ENCODE results near the gene RPS19BP1. TPM values are rescaled to one million over a fixed set of nuclear protein-coding genes. Genes with fewer than 3 reads are reported as not detected.
A peak's percentile ranks its signal among the peaks of the same experiment; 100 is the strongest.

Gene RPS19BP1
- total RNA-seq, 1 experiment from 2014 or later, result 210 TPM

- DNase-seq, result peak; percentile 90
- Histone ChIP-seq H3K36me3 (replicated peaks; ENCODE audit: control insufficient read depth, insufficient read depth, low read length) (no peaks in the 10 kb centered on the region), H3K4me3 (ENCODE audit: insufficient read depth, low read depth, low read length) (no peak overlapping the region), H3K27me3 (ENCODE audit: control insufficient read depth, insufficient read depth, low read length) (peaks cover 3% of the 10 kb centered on the region; the same call in 1 of the 2 replicates)
These were observed 13.1 kb upstream of the RPS19BP1 start for GRCh38 chr22:39545386-39546365.

GRCh38 chr22:39543095-39543494, 10.5 kb upstream of the RPS19BP1 start:
- no peak overlapping the region for H3K4me3 ChIP-seq (ENCODE audit: insufficient read depth, low read depth, low read length)
- peak; percentile 86 for DNase-seq
- peaks cover 3% of the 10 kb centered on the region; the same call in 1 of the 2 replicates for H3K27me3 ChIP-seq (ENCODE audit: control insufficient read depth, insufficient read depth, low read length)
- no peaks in the 10 kb centered on the region for H3K36me3 ChIP-seq (replicated peaks; ENCODE audit: control insufficient read depth, insufficient read depth, low read length)

GRCh38 chr22:39537975-39538374, 5.4 kb upstream of the RPS19BP1 start:
- Histone ChIP-seq H3K4me3 (ENCODE audit: insufficient read depth, low read depth, low read length) (no peak overlapping the region), H3K27me3 (ENCODE audit: control insufficient read depth, insufficient read depth, low read length) (no peaks in the 10 kb centered on the region), H3K36me3 (replicated peaks; ENCODE audit: control insufficient read depth, insufficient read depth, low read length) (no peaks in the 10 kb centered on the region)
- DNase-seq, result peak; percentile 65

GRCh38 chr22:39536711-39537110, 4.2 kb upstream of the RPS19BP1 start:
- Histone ChIP-seq H3K27me3 (ENCODE audit: control insufficient read depth, insufficient read depth, low read length) (no peaks in the 10 kb centered on the region), H3K4me3 (ENCODE audit: insufficient read depth, low read depth, low read length) (no peak overlapping the region), H3K36me3 (replicated peaks; ENCODE audit: control insufficient read depth, insufficient read depth, low read length) (no peaks in the 10 kb centered on the region)
- DNase-seq, result no peak

GRCh38 chr22:39535831-39536449, 3.4 kb upstream of the RPS19BP1 start:
- DNase-seq, result no peak
- Histone ChIP-seq H3K27me3 (ENCODE audit: control insufficient read depth, insufficient read depth, low read length) (no peaks in the 10 kb centered on the region), H3K4me3 (ENCODE audit: insufficient read depth, low read depth, low read length) (no peak overlapping the region), H3K36me3 (replicated peaks; ENCODE audit: control insufficient read depth, insufficient read depth, low read length) (no peaks in the 10 kb centered on the region)

- peak; percentile 87 for DNase-seq
- no peaks in the 10 kb centered on the region for H3K27me3 ChIP-seq (ENCODE audit: control insufficient read depth, insufficient read depth, low read length)
- H3K4me3 ChIP-seq (ENCODE audit: insufficient read depth, low read depth, low read length), result no peak overlapping the region; the same call in 1 of the 2 replicates
- H3K36me3 ChIP-seq (replicated peaks; ENCODE audit: control insufficient read depth, insufficient read depth, low read length), result 0 out of 2 replicates have a peak, but pooled peaks cover 1% of the 10 kb centered on the region
These were observed 2.8 kb upstream of the RPS19BP1 start for GRCh38 chr22:39535357-39535725.

GRCh38 chr22:39534591-39535356, 2.2 kb upstream of the RPS19BP1 start:
- H3K27me3 ChIP-seq (ENCODE audit: control insufficient read depth, insufficient read depth, low read length), result no peaks in the 10 kb centered on the region
- H3K36me3 ChIP-seq (replicated peaks; ENCODE audit: control insufficient read depth, insufficient read depth, low read length), result 0 out of 2 replicates have a peak, but pooled peaks cover 2% of the 10 kb centered on the region
- H3K4me3 ChIP-seq (ENCODE audit: insufficient read depth, low read depth, low read length), result peak overlapping the region; percentile 19
- peak; percentile 95 for DNase-seq

- peak; percentile 58 for DNase-seq
- H3K36me3 ChIP-seq (replicated peaks; ENCODE audit: control insufficient read depth, insufficient read depth, low read length), result peaks cover 5% of the 10 kb centered on the region; the same call in 1 of the 2 replicates
- no peak overlapping the region for H3K4me3 ChIP-seq (ENCODE audit: insufficient read depth, low read depth, low read length)
- H3K27me3 ChIP-seq (ENCODE audit: control insufficient read depth, insufficient read depth, low read length), result no peaks in the 10 kb centered on the region
These were observed 1.6 kb upstream of the RPS19BP1 start for GRCh38 chr22:39534092-39534506.

- H3K36me3 ChIP-seq (replicated peaks; ENCODE audit: control insufficient read depth, insufficient read depth, low read length), result peaks cover 14% of the 10 kb centered on the region
- peak; percentile 75 for DNase-seq
- H3K4me3 ChIP-seq (ENCODE audit: insufficient read depth, low read depth, low read length), result no peak overlapping the region
- H3K27me3 ChIP-seq (ENCODE audit: control insufficient read depth, insufficient read depth, low read length), result no peaks in the 10 kb centered on the region
These were observed 1.7 kb downstream of the RPS19BP1 start for GRCh38 chr22:39530692-39531331.

GRCh38 chr22:39530116-39530515, 2.4 kb downstream of the RPS19BP1 start:
- no peak for DNase-seq
- Histone ChIP-seq H3K4me3 (ENCODE audit: insufficient read depth, low read depth, low read length) (no peak overlapping the region), H3K27me3 (ENCODE audit: control insufficient read depth, insufficient read depth, low read length) (no peaks in the 10 kb centered on the region), H3K36me3 (replicated peaks; ENCODE audit: control insufficient read depth, insufficient read depth, low read length) (peaks cover 14% of the 10 kb centered on the region)

GRCh38 chr22:39529487-39529851, 3.1 kb downstream of the RPS19BP1 start:
- H3K36me3 ChIP-seq (replicated peaks; ENCODE audit: control insufficient read depth, insufficient read depth, low read length), result peaks cover 15% of the 10 kb centered on the region

GRCh38 chr22:39528681-39529486, 3.7 kb downstream of the RPS19BP1 start:
- Histone ChIP-seq H3K4me3 (ENCODE audit: insufficient read depth, low read depth, low read length) (no peak overlapping the region), H3K27me3 (ENCODE audit: control insufficient read depth, insufficient read depth, low read length) (no peaks in the 10 kb centered on the region), H3K36me3 (replicated peaks; ENCODE audit: control insufficient read depth, insufficient read depth, low read length) (peaks cover 20% of the 10 kb centered on the region)
- peak; percentile 96 for DNase-seq

More at GRCh38 chr22:39529487-39529851, 3.1 kb downstream of the RPS19BP1 start:
- DNase-seq, result peak; percentile 60
- Histone ChIP-seq H3K4me3 (ENCODE audit: insufficient read depth, low read depth, low read length) (no peak overlapping the region), H3K27me3 (ENCODE audit: control insufficient read depth, insufficient read depth, low read length) (no peaks in the 10 kb centered on the region)

GRCh38 chr22:39528080-39528661, 4.4 kb downstream of the RPS19BP1 start:
- Histone ChIP-seq H3K27me3 (ENCODE audit: control insufficient read depth, insufficient read depth, low read length) (no peaks in the 10 kb centered on the region), H3K4me3 (ENCODE audit: insufficient read depth, low read depth, low read length) (no peak overlapping the region), H3K36me3 (replicated peaks; ENCODE audit: control insufficient read depth, insufficient read depth, low read length) (peaks cover 23% of the 10 kb centered on the region)
- DNase-seq, result no peak

Data from H7 (cell line).